Activated CD4-positive, alpha-beta T cell treated with anti-CD3 and anti-CD28 coated beads, Interleukin-2, amount 10 ng/mL, durations not matched to agents 24 days and 14 days (primary cell): ENCODE data around the gene SLC19A2. TPM values are rescaled to one million over a fixed set of nuclear protein-coding genes. Genes with fewer than 3 reads are reported as not detected.

Source experiments
- DNase-seq: peaks from one replicate; pipeline ENCODE4 v3.0.0; 2022
- H3K27ac Mint-ChIP-seq: one replicate; pipeline ENCODE4 v1.8.0; 2022; ENCODE audit warnings: mild to moderate bottlenecking, mixed read lengths
- H3K27me3 Mint-ChIP-seq: one replicate; pipeline ENCODE4 v1.8.0; 2022; ENCODE audit warnings: mixed read lengths
- H3K36me3 Mint-ChIP-seq: one replicate; pipeline ENCODE4 v1.8.0; 2022; ENCODE audit warnings: low read depth, mild to moderate bottlenecking, mixed read lengths
- H3K4me1 Mint-ChIP-seq: one replicate; pipeline ENCODE4 v1.8.0; 2021; ENCODE audit warnings: mixed read lengths
- H3K4me3 Mint-ChIP-seq: one replicate; pipeline ENCODE4 v1.8.0; 2022; ENCODE audit warnings: mild to moderate bottlenecking, moderate library complexity, mixed read lengths
- H3K9me3 Mint-ChIP-seq: one replicate; pipeline ENCODE4 v1.8.0; 2021; ENCODE audit warnings: mixed read lengths
- intact Hi-C: fragments of 100-400 bp; cut with micrococcal nuclease; formaldehyde crosslinking; loops from one replicate; pipeline ENCODE4 v1.15.1; 2023
- total RNA-seq: library from RNA; stranded (reverse); gene quantifications from 2 replicates; pipeline ENCODE4 v1.2.3, GENCODE V29; 2022

The SLC19A2 gene
- total RNA-seq, 1 donor from 2014 or later, result 12.1 TPM

DNA sequence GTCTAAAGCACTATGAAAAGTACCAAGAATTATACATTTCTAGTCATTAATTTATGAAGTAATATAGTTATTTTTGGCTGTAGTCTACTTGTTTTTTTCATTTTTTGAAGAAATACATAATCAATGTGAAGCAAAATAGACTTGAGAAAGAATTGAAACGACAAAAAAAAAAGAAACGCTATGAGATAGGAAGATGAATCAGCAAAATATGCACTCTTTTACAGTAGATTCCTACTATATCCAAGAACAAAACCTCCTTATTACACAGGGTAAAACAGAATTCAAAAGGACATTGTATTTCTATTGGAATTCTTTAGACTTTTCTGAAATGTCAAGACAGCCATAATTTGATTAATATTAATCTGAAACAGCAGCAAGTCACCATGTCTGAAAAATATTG lies 32.8 kb downstream of the SLC19A2 start:
- H3K4me3 Mint-ChIP-seq, result no peak overlapping the region

DNA sequence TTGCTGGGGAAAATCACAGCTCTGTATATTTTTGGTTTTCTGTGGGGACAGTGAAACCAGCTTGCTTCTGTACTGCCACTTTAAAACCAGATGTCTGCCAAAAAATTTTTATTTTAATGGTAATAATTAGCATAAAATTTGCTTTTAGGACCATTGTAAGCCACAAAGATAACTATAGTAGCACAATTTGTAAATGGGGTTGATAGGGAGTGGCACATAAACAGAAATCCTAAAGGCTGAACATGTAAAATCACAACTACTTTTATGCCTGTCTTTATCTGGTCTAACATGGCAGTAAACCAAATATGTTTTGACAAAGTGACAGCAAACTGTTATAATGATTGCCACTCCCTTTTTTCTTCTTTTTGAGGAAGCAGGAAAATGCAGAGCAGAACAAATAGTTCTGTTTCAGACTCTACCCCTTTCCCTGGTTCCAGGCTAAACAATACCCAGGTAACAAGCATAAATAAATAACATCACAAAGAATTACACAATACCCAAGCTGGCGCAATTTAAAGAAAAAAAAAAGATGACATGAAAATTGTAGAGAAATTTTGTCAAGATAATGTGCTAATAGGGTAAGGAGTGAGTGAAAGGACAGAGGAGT lies 34.4 kb downstream of the SLC19A2 start:
- Mint-ChIP-seq H3K27ac (no peak overlapping the region), H3K36me3 (peaks cover 2% of the 10 kb centered on the region), H3K9me3 (peaks cover 3% of the 10 kb centered on the region), H3K4me3 (no peak overlapping the region), H3K4me1 (peaks cover 2% of the 10 kb centered on the region), H3K27me3 (peaks cover 36% of the 10 kb centered on the region)
- intact Hi-C loops, result no loop called here
- DNase-seq, result no peak

More for the DNA sequence above, 32.8 kb downstream of the SLC19A2 start:
- Mint-ChIP-seq H3K4me1 (peaks cover 2% of the 10 kb centered on the region), H3K9me3 (peaks cover 10% of the 10 kb centered on the region), H3K36me3 (peaks cover 2% of the 10 kb centered on the region), H3K27me3 (peaks cover 27% of the 10 kb centered on the region), H3K27ac (no peak overlapping the region)
- intact Hi-C loops, result no loop called here
- no peak for DNase-seq

DNA sequence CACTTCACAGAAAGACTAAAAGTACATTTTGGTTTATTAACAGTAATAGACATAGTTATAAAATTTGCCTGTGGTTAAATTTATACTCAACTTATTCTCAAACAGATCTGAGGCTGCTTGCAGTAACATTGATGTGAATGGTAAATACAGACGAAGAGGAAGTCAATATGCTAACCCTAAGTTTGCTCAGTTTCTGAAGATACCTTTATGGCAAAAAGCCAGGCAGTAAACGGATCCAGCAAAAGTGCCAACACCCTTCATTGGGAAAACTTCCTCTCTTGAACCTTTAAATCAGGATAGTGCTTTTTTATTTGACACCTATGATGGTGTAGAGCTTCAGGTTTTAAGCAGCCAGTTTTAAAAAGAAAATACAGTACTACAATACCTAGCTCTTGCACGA lies 41.8 kb downstream of the SLC19A2 start:
- Mint-ChIP-seq H3K9me3 (no peaks in the 10 kb centered on the region), H3K27me3 (peaks cover 57% of the 10 kb centered on the region), H3K4me1 (no peaks in the 10 kb centered on the region), H3K27ac (no peak overlapping the region), H3K4me3 (no peak overlapping the region), H3K36me3 (no peaks in the 10 kb centered on the region)
- no peak for DNase-seq
- intact Hi-C loops, result no loop called here

DNA sequence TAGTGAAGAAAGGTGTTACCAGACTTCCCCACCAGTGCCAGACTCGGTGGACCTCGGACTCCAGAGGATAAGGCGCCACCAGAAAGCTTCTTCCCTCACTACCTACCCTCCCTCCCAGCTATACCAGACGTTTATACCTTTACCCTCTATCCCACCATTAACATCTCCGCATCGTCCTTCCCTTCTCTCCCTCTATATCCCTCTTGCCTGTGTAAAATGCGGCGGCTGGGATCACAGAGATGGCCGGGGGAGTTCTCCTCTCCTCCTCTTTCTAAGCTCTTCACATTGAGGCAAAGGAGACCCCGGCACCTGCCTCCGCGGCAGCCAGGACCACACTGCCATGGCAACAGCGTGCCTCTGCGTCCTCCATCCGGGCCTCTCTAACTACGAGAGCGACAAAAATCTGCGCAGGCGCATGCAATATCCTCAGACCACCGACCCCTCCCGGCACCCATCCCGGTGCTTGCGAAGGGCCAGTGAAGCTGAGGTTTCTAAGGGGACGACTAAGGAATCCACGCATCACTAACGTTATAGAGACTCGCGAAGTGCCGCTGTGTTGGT lies 58.6 kb downstream of the SLC19A2 start, which contains the start of gene CCDC181:
CCDC181 (minus strand) TSS at position 394 of the 561 bp plus-strand sequence. CDS start 2,547 bp downstream, outside the sequence.
- peaks cover 25% of the 10 kb centered on the region for H3K9me3 Mint-ChIP-seq
- peaks cover 78% of the 10 kb centered on the region for H3K27me3 Mint-ChIP-seq
- H3K4me3 Mint-ChIP-seq, result peak within 1 kb of the TSS; percentile 93
- peak; percentile 91 for DNase-seq
- H3K4me1 Mint-ChIP-seq, result peaks cover 7% of the 10 kb centered on the region
- H3K27ac Mint-ChIP-seq, result peak within 1 kb of the TSS; percentile 42
- no peaks in the 10 kb centered on the region for H3K36me3 Mint-ChIP-seq
- intact Hi-C loops, result no loop called here

DNA sequence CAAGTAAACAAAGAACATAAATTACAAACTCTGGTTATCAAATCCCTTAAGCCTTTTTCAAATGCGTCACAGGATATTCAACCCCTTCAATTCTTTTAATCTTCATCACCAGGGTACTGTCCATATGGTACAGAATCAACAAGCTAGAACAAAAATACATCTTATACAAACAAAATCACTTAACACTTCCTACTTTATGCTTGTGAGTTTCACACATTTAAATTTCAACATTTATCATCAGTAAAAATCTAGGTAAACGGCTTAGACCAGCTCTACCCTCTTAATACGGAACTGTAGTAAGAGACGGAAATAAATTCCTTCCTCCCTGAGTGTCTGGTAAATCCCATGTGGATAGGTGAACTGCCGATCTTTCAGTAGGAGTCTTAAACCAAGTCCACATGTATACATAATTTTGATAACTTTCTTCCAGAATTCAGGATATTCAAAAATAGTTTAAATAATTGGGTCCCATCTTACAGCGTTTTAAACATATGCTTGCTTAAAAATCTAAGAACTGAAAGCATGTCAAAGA lies 59.5 kb downstream of the SLC19A2 start:
- intact Hi-C loops, result no loop called here
- no peaks in the 10 kb centered on the region for H3K36me3 Mint-ChIP-seq
- peaks cover 17% of the 10 kb centered on the region for H3K9me3 Mint-ChIP-seq
- H3K4me3 Mint-ChIP-seq, result no peak overlapping the region
- H3K27me3 Mint-ChIP-seq, result peaks cover 78% of the 10 kb centered on the region
- H3K27ac Mint-ChIP-seq, result no peak overlapping the region
- H3K4me1 Mint-ChIP-seq, result peaks cover 7% of the 10 kb centered on the region
- no peak for DNase-seq

DNA sequence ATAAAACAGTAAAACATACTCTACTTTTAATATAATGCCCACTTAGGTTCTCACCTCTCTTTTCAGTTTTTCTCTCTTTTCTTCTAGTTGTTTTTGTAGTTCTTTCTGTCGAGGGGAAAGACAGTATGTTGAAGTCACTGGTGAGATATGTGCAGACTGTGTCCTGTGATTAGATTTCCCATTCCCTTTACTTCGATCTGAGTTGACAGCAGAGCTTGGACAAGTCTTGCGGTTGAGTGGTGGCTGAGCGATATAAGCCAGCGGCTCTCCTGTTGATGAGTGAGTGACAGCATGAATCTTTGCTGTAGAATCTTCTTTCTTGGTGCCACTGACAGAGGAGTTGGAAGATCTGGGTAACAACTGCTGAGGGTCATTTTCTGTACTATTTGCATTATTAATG lies 64.4 kb downstream of the SLC19A2 start:
- no peak overlapping the region for H3K27ac Mint-ChIP-seq
- DNase-seq, result no peak
- no peaks in the 10 kb centered on the region for H3K36me3 Mint-ChIP-seq
- intact Hi-C loops, result no loop called here
- H3K4me3 Mint-ChIP-seq, result no peak overlapping the region
- H3K4me1 Mint-ChIP-seq, result no peaks in the 10 kb centered on the region
- no peaks in the 10 kb centered on the region for H3K9me3 Mint-ChIP-seq
- peaks cover 51% of the 10 kb centered on the region for H3K27me3 Mint-ChIP-seq

DNA sequence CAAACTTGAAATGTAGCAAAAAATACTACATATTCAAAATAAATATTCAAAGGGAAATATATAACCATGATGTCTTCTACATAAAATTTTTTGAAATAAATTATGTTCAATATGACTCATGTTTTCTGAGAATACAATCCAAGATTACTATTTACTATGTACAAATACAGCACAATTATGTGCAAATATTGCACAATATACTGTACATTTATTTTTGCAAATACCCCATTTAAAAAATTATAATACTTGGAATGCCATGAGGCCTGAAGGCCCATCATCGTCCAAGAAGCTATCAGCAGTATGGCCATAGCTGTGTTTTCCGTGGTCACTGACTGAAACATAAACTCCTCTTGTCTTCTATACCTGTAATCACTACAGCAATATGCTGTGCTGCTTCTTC lies 70.8 kb downstream of the SLC19A2 start:
- no peak for DNase-seq
- Mint-ChIP-seq H3K36me3 (no peaks in the 10 kb centered on the region), H3K4me1 (no peaks in the 10 kb centered on the region), H3K4me3 (no peak overlapping the region), H3K27me3 (peaks cover 31% of the 10 kb centered on the region), H3K9me3 (peaks cover 23% of the 10 kb centered on the region), H3K27ac (no peak overlapping the region)
- intact Hi-C loops, result no loop called here

Other genes with a start within 250 kb of the SLC19A2 start
- gene NME7, start 118.1 kb downstream of the SLC19A2 start, total RNA-seq, result 10.6 and 13.8 TPM in 2 replicates
- 11.2 and 11.3 TPM in 2 replicates for gene BLZF1, start 117.7 kb downstream of the SLC19A2 start, total RNA-seq
- 0.09 TPM in 1 of 2 replicates, not detected in the other for gene CCDC181, start 58.5 kb downstream of the SLC19A2 start, total RNA-seq
- 46.3 and 51.3 TPM in 2 replicates for gene F5, start 100.5 kb upstream of the SLC19A2 start, total RNA-seq
- gene SELP, start 144.2 kb upstream of the SLC19A2 start, total RNA-seq, result 0.14 TPM in 1 of 2 replicates, not detected in the other
- gene SELL, start 225.7 kb upstream of the SLC19A2 start, total RNA-seq, result 82.3 and 92.7 TPM in 2 replicates
- not detected in 2 replicates for gene SELE, start 248.1 kb upstream of the SLC19A2 start, total RNA-seq